Left forelimb (tissue), 1 donor: ENCODE measurements around the gene FBXW9.
"Not testable (repeated sequence)": the region's sequence is repeated elsewhere in the genome, so short reads cannot be mapped to it uniquely, and the experiment has no call there.

Experiments used
- DNase-seq: peaks from one replicate; pipeline ENCODE4 v3.0.0-alpha.2; 2018; ENCODE audit warnings: low spot score

FBXW9 gene

DNA sequence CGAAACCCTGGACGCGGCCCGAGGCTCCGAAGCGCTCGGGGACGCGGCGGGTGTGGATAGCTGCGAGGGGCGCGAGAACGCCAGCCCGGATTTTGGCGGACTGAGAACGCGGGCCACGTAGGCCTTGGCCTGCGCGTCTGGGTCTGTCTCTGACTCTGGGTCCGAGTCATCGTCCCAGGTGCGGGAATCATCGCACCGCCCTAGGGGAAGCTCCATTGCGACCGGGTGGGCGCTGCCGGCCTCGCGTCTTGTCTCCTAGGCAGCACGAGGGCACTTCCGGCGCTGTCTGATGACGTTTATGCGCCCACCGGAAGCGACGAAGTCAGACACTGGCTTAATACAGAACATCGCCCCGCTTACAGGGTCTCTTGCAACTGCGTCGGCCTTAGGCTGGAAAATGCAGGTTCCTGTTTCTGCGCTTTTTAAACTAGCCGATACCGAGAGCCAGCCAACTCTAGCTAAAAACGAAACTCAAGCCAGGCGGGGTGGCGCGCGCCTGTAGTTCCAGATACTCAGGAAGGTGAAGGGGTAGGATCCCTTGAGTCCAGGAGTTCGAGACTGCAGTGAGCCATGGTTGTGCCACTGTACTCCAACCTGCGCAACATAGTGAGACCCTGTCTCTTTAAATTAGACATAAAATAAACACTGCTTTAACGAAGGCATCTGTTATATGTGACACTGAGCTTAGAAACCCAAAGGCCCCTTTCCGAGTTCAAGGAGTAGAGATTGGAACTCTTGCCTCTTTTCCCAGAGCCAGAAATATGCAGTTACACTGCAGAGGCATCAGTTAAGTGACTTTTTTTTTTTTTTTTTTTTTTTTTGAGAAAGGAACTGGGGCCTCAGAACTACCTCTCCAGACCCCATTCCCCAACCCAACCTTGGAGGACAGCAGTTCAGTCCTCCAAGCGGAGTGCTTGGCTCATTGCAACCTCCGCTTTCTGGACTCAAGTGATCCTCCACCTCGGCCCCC, at the start of gene FBXW9:
FBXW9 (minus strand) TSS at position 266 of the 970 bp plus-strand sequence; CDS start at position 216, 50 bp downstream.
- DNase-seq, result peak; percentile 96

DNA sequence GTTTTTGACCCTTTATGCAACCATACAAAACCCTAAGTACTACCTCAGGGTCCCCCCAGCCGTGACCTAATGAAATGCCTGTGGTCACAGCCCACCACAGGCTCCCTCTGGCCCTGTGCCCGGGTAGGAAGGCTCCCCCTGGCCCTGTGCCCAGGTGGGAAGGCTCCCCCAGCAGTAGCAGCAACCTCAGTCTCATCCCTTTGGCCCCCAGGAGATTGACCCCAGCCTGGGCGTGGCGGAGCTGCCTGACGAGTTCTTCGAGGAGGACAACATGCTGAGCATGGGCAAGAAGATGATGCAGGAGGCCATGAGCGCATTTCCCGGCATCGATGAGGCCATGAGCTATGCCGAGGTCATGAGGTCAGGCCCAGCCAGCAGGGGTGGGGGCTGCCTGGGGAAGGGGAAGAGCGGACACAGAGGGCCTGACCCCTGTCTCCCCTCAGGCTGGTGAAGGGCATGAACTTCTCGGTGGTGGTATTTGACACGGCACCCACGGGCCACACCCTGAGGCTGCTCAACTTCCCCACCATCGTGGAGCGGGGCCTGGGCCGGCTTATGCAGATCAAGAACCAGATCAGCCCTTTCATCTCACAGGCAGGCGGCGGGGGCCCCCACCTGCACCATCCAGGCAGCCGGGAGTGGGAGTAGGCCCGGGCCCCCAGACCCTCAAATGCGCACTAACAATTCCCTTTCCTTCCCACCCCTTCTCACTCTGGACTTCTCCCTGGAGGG, 48.9 kb upstream of the FBXW9 start:
- no peak for DNase-seq

DNA sequence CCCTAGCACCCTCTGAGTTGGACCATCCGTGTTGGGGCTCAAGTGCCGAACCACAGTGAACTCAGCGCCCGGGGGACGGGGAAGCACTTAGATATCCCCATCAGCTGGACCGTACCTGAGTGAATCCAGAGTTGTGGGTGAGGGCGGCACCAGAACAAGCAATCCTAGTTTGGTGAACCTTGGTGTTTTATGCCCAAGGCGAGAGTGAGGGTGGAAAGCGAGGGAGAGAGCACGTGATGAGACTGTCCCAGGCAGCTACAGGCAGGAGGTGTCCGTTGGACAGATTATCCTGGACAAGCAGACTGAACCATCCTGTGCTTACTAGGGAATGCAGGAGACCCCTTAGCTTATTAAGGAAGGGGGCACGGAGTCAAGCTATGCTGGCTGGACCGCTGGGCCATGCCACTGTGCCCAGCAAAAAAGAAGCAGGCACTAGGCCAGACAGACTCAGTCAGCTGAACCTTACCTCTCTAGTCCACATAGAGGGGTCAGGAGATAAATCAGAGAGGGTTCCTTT, 41.5 kb upstream of the FBXW9 start:
- no peak for DNase-seq

DNA sequence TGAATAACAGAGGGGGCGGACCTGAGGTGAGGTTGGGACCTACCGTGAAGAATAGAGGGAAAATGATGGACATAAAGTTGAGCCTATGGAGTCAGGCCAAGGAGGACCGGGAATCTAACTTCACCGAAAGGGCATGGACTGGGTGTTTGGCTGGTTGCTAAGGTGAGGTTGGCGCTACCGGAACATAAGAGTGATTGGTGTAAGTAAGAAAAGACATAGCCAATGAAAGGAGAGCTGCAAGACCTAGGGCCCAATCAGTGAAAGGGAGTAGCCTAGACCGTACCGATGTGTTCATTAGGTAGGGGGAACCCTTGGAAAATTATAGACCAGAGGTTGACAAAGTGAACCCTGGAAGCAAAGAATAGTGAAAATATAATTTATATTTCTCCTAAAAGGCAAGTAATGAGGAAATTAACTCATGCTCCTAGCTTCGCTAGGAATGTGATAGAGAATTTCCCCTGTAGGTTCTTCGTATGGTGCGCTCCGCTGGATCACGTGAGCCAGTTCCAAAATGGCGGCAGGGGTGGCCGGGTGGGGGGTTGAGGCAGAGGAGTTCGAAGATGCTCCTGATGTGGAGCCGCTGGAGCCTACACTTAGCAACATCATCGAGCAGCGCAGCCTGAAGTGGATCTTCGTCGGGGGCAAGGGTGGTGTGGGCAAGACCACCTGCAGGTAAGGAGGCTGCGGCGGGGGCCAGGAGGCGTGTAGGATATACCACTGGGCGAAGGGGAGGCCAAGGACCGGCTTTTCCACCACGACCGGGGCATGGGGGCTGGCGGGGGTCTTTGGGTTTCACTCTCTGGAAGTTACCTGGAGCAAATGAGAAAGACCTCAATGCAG, 40.8 kb upstream of the FBXW9 start, which contains the start of gene GET3:
GET3 (plus strand) TSS at position 503 of the 840 bp plus-strand sequence; CDS start at position 512, 9 bp downstream.
- peak; percentile 89 for DNase-seq

DNA sequence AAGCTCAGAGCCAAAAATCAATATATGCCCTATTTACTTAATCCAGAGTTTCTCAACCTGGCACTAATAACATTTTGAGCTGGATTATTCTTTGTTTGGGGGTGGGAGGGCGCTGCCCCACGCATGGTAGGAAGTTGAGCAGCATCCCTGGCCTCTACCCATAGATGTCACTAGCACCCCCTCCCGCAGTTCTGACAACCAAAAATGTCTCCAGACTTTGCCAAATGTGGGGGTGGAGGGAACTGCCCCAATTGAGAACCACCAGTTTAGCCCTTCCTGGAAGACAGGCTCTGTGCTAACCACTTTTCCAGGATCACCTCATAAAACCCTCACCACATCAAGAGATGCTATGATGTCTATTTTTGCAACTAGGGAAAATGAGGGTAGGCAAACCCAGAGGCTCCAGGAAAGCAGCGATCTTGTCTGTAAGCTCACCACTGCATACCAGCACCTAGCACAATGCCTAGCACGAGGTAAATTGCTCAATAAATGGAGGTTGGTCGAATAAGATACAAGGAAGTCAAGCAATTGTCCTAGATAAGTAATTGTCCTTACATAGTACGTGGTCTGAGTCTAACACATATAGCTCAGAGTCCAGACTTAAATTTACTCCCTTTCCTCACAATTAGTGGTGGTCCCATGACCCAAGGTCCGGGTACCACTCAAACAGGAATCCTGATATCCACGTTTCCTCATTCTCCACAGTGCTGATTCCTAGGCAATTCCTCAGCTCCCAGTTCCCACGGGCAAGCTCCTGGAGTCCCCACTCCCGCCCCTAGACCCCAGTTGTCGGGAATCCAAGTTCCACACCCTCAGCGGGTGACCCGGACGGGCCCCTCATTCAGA, 37.2 kb upstream of the FBXW9 start:
- DNase-seq, result no peak

DNA sequence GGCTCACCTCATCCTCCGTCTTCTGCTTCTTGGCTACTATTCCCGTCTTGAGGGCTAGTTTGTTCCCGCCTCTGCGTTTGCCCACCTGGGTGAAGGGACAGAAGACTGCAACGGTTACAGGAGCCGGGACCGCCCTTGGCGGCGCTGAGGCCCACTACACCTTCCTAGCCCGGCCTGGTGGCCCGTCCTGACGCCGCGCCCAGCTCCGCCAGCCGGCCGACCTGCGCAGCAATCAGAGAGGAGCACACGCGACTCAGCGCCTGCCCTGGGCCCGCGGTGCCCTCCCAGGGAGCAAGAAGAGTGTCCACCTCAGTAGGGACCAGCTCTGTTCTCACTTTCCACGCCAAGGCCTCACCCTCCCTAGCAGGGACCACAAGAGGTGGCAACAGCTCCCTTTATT, 34.9 kb upstream of the FBXW9 start:
- no peak for DNase-seq

DNA sequence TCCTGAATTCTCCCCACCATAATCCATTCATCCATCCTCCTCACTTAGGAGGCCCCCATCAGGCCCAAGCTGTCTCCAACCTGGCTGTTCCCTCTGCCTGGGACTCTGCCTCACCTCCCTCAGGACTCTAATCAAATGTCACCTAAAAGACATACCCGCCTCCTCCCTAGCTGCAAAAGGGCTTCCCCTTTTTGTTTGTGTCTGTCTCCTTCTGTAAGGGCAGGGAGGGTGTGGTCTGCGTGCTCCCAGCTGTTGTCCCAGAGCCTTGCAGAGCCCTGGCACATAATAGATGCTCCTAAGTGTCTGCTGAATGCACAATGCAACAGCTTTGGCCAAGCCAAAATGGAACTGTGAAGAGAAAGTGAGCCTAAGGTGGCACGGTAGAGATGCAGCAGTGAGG, 33.6 kb upstream of the FBXW9 start:
- no peak for DNase-seq

DNA sequence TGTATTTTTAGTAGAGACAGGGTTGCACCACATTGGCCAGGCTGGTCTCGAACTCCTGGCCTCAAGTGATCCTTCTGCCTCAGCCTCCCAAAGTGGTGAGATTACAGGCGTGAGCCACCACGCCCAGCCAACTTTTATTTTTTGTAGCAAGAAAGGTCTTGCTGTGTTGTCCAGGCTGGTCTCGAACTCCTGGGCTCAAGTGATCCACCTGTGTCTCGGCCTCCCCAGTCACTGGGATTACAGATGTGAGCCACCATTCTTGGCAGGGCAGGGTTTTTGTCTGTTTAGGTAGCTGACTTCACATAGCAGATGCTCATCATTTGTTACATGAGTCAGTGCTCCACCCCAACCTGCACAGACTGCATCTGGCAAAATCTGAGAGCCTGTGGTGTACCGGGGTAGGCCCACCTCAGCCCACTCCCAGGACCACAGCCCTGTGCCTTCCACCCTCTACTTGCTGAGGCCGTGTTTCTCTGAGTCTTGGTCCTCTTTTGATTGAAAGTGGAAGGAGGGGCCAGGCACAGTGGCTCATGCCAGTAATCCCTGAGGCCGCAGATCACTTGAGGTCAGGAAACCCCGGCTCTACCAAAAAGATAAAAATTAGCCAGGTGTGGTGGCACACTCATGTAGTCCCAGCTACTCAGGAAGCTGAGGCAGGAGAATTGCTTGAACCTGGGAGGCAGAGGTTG, 31.5 kb upstream of the FBXW9 start:
- no peak for DNase-seq

DNA sequence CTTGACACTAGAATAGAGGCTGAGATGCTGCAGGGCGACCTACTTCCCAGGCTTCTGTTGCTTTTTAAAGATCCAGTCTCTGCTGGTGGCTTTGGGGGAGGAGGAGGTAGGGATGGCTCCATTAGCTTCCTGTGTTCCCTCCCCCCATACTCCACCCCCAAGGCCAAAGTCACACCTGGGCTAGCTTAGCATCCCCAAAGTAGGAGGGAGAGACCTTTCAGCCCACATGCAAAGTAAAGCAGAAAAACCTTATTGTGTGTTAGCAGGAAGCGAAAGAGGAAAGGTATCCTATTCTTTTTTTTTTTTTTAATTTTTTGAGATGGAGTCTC, 30.5 kb upstream of the FBXW9 start:
- no peak for DNase-seq

DNA sequence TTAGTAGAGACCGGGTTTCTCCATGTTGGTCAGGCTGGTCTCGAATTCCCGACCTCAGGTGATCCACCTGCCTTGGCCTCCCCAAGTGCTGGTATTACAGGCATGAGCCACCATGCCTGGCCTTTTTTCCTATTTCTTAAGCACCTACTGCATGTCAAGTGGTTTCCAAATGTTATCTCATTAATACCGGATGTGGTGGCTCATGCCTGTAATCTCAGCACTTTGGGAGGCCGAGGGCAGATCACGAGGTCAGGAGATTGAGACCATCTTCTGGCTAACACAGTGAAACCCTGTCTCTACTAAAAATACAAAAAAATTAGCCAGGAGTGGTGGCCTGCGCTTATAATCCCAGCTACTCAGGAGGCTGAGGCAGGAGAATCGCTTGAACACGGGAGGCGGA, 29.2 kb upstream of the FBXW9 start:
- DNase-seq, result not testable (repeated sequence)

DNA sequence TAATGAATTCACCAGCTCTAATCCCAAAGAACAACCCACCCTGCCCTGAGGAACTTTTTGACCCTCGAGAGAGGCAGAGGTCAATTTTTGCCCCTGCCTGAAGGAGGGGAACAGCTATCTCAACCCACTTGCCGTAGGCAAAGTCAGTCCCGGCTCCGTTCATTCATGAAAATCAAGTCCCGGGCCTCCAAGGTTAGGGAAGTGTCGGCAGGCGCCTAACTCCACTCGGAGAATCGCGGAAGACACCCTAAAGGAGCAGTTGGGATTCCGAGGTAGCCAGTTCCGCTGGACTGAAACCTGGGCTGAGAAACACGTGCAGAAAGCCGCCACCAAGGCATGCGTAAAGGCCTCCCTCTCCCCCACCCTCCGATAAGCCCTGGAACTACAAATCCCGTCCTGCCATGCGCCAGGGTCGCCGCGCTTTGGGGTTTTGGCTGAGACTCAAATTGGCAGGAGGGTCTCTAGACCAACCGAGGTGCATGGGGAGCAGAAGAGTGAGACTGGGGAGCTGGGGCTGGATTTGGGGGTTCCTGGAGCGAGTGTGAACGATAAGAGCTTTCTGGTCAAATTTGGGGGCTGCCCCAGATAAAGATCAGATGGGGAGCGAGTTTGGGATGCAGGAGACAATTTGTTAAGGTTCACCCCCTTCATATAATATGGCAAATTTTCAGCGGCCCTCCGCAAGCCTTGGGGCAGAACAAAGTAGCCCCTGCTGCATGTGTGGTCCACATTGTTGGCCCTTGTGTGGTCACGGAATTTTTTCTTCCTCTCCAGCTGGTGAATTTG, 27.4 kb upstream of the FBXW9 start, which contains the start of gene TNPO2:
TNPO2 (minus strand) TSS at position 292 of the 786 bp plus-strand sequence. CDS start 2,955 bp downstream, outside the sequence.
- DNase-seq, result no peak

DNA sequence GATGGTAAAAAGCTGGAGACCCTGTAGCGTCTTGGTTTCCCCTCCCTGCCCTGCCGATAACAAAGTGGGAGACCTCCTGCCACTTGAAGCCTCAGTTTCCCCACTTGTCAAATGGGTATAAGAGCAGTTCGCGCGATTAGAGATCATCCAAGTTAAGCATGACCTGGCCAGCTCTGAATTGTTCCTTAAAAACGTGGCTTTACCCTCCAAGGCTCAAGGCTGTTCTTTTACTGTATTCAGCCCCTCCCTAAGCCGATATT, 26.9 kb upstream of the FBXW9 start:
- no peak for DNase-seq

DNA sequence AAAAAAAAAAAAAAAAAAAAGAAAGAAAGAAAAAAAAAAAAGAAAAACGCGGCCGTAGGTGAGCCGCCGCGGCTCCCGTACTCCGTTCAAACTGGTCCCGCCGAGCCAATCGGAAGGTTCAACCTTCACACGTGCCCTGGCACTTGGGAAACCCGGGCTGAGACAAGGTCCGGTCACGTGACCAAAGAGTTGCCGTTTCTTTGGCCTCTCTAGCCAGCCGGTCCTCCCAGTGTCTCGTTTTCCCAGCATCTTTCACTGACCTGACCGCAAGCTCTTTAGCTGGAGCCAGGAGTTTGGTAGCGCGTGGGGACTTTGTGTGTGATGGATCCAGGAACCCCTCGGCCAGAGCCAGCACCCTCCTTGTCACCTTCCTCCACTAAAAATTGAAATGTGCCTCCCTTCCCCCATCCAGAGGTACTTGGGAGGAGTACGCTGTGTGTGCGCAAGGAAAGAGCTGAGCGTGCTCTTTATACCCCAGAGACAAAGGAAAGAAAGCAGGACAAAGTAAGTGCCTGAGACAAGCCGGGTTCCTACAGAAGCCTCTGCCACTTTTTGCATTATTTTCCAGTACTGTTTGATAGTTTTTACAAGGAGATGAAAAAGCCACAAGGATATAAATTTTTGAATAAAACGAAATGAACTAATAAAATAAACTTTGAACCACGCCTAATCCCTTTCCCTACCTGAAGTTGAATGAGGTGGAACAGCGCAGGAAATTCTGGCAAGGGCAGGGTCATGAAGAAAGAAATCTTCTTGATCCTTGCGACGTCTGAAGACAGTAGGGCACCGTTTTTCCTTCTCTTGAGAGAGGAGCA, 26.3 kb upstream of the FBXW9 start:
- DNase-seq, result peak; percentile 94

DNA sequence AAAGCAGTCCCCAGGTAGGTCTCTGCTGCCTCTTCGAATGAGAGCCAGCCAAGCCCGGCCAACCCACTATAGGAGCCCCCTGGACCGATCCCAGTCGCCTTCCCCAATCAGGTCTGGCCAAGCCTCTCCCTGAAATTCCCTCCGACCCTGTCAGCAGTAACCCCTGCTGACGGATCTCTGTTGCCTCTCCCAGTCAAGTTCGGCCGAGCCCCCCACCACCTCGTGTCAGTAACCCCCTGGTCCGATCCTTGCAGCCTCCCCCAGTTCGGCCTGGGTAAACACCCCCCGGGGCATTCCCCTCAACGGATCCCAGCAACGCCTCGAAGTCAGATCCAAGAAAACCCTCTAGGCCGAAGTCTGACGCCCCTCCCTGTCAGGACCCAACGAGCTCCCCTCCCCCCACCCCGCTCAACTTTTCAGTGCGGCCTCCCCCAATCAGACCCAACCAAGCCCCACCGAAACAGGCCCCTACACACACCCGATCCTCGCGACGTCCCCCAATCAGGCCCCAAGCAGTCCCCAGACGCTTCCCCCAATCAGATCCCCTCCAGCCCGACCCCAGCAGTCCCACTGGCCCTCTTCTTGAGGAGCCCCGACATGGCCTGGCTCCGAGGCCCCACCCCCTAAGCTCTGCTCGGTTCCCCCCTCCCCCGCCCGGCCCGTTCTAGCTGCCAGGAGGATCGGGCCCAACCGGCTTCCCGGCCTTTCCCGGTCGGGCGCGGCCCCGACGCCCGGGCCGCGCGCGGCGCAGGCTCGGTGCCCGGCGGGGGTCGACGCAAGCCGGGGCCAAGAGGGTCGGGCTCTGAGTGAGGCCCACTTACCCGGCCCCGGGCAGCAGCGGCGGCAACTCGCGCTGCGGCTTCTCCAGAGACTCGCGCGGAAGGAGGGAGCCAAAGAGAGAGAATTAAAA, 25.5 kb upstream of the FBXW9 start:
- peak; percentile 87 for DNase-seq

DNA sequence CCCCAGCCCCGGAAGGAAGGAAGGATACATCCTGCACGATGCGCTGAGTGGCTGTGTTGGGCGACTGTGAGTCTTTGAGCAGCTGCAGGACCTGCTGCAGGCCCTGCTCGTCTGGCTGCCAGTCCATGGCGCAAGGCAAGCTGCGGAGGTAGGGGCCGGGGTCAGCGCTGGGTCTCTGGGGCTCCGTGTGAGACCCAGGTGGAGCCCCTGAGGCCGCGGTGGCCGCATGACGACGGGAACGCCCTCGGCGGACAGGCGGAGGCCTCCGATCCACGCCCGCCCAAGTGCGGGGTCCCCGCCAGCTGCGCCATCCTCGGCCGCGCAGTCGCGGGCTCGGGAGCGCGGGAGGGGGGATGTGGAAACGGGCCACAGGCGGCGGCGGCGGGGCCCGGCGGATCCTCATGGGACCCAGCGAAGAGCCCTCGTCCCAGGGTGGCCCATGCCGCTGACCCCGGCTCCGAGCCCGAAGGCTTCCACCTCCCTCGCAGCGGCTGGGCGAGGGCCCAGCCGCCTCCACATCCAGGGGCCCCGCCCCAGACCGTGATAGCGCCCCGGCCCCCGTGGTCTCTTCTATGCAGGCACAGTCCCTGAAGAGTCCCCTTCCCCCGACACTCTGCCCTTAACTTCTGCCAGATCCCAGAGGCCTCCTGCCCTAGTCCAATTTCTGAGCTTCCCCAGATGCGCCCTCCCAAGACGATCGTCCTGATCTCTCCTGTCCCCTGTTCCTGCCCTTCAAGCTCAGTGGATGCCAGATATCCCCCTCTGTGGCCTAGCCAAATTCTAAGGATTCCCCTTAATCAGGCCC, 24.6 kb upstream of the FBXW9 start:
- no peak for DNase-seq

DNA sequence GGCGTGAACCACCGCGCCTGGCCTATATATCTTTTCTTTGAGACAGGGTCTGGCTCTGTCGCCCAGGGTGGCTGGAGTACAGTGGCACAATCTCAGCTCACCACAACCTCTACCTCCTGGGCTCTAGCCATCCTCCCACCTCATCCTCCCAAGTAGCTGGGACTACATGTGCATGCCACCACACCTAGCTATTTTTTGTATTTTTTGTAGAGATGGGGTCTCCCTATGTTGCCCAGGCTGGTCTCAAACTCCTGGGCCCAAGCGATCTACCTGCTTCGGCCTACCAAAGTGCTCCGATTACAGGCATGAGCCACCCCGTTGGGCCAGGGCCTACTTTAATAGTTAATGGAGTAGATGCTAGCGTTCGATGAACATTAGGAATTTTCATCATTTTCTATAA, 23.9 kb upstream of the FBXW9 start:
- DNase-seq, result no peak

DNA sequence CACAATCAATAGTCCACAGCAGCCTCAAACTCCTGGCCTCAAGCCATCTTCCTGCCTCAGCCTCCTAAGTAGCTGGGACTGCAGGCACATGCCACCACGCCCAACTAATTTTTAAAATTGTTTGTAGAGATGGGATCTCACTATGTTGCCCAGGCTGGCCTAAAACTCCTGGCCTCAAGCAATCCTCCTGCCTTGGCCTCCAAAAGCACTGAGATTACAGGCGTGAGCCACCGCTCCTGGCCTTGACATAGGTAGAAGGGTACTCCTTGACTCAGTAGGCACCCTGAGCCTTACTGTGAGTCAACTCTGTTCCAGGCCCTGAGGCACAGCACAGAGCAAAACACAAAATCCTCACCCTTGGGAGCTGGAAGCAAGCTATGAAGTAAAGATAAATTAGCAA, 19.5 kb upstream of the FBXW9 start:
- DNase-seq, result no peak
